ENCODE data around the gene ZNF365.

Gene ZNF365

GRCh38 chr10:62413652-62414051 is 39.5 kb downstream of the ZNF365 start:
- DNase-seq (ENCODE audit: low read depth in 1 of 2, low spot score in 1 of 2) = no peak

- DNase-seq (ENCODE audit: low read depth in 1 of 2, low spot score in 1 of 2) = no peak
Measured at GRCh38 chr10:62414359-62414758, 40.2 kb downstream of the ZNF365 start.

GRCh38 chr10:62422068-62422590 is 48.0 kb downstream of the ZNF365 start:
- DNase-seq (ENCODE audit: low read depth in 1 of 2, low spot score in 1 of 2) = no peak

GRCh38 chr10:62424026-62424425 is 49.9 kb downstream of the ZNF365 start:
- DNase-seq (ENCODE audit: low read depth in 1 of 2, low spot score in 1 of 2) = no peak

GRCh38 chr10:62426086-62426485 is 51.9 kb downstream of the ZNF365 start:
- peak in 1 of 2 donors; percentile 1 for DNase-seq (ENCODE audit: low read depth in 1 of 2, low spot score in 1 of 2)

- no peak for DNase-seq (ENCODE audit: low read depth in 1 of 2, low spot score in 1 of 2)
Measured at GRCh38 chr10:62426600-62426999, 52.4 kb downstream of the ZNF365 start.

GRCh38 chr10:62430881-62431280 is 56.7 kb downstream of the ZNF365 start:
- DNase-seq (ENCODE audit: low read depth in 1 of 2, low spot score in 1 of 2) = no peak

- DNase-seq (ENCODE audit: low read depth in 1 of 2, low spot score in 1 of 2) = peak in 1 of 2 donors; percentile 32
Measured at GRCh38 chr10:62433181-62433692, 59.1 kb downstream of the ZNF365 start.

- DNase-seq (ENCODE audit: low read depth in 1 of 2, low spot score in 1 of 2) = no peak
Measured at GRCh38 chr10:62433901-62434300, 59.7 kb downstream of the ZNF365 start.

- DNase-seq (ENCODE audit: low read depth in 1 of 2, low spot score in 1 of 2) = no peak
Measured at GRCh38 chr10:62437696-62438095, 63.5 kb downstream of the ZNF365 start.

GRCh38 chr10:62442006-62442405 is 67.8 kb downstream of the ZNF365 start:
- DNase-seq (ENCODE audit: low read depth in 1 of 2, low spot score in 1 of 2) = no peak

GRCh38 chr10:62442894-62443669 is 68.9 kb downstream of the ZNF365 start:
- no peak for DNase-seq (ENCODE audit: low read depth in 1 of 2, low spot score in 1 of 2)

- no peak for DNase-seq (ENCODE audit: low read depth in 1 of 2, low spot score in 1 of 2)
Measured at GRCh38 chr10:62443866-62444265, 69.7 kb downstream of the ZNF365 start.

- no peak for DNase-seq (ENCODE audit: low read depth in 1 of 2, low spot score in 1 of 2)
Measured at GRCh38 chr10:62446627-62447026, 72.5 kb downstream of the ZNF365 start.

- DNase-seq (ENCODE audit: low read depth in 1 of 2, low spot score in 1 of 2) = no peak
Measured at GRCh38 chr10:62450912-62451610, 76.9 kb downstream of the ZNF365 start.

GRCh38 chr10:62451611-62451975 is 77.4 kb downstream of the ZNF365 start:
- DNase-seq (ENCODE audit: low read depth in 1 of 2, low spot score in 1 of 2) = no peak

Measured in stimulated activated CD4-positive, alpha-beta T cell treated with anti-CD3 and anti-CD28 coated beads, Interleukin-15, amount 100 ng/mL, for 1 hour (primary cell).